Bronchial epithelial cell (primary cell): Measurements from ENCODE around the gene SEL1L2. TPM values are rescaled to one million over a fixed set of nuclear protein-coding genes. Genes with fewer than 3 reads are reported as not detected.

ENCODE experiments used
- DNase-seq: peaks from one replicate; pipeline ENCODE4 v3.0.0-alpha.2; 2010; ENCODE audit warnings: low read depth
- FAIRE-seq: peaks from 2 replicates; lab custom pipeline; 2011; peaks lifted over from hg19 to GRCh38; lab: Jason Lieb, UNC
- H3K27me3 ChIP-seq: 2 replicates; pipeline ENCODE4 v1.5.1; 2011; ENCODE audit warnings: low read length; ENCODE audit not compliant: control insufficient read depth, insufficient read depth
- H3K36me3 ChIP-seq: 2 replicates; pipeline ENCODE4 v1.5.1; 2011; ENCODE audit warnings: low read length; ENCODE audit not compliant: control insufficient read depth, insufficient read depth
- H3K4me3 ChIP-seq: 2 replicates; pipeline ENCODE4 v1.5.1; 2011; ENCODE audit warnings: mild to moderate bottlenecking, low read depth, low read length, control low read depth
- total RNA-seq: library from RNA; depleted of rRNA; stranded (reverse); fragments of >200 nt; gene quantifications from 2 replicates; pipeline ENCODE4 v1.2.1, GENCODE V29; 2014
- TF ChIP-seq, protein P1 (sequence below): IDR thresholded peaks from 2 replicates; pipeline ENCODE4 v1.5.1; 2011; ENCODE audit warnings: mild to moderate bottlenecking, moderate library complexity, low read length, control low read depth, inconsistent platforms; ENCODE audit not compliant: insufficient read depth, severe bottlenecking

Gene SEL1L2
- total RNA-seq, 1 donor from 2014 or later = not detected

- Histone ChIP-seq H3K4me3 (no peak overlapping the region), H3K36me3 (peaks cover 2% of the 10 kb centered on the region), H3K27me3 (no peaks in the 10 kb centered on the region)
- DNase-seq (peak; percentile 4), FAIRE-seq (no peak)
- TF ChIP-seq, protein P1, sequence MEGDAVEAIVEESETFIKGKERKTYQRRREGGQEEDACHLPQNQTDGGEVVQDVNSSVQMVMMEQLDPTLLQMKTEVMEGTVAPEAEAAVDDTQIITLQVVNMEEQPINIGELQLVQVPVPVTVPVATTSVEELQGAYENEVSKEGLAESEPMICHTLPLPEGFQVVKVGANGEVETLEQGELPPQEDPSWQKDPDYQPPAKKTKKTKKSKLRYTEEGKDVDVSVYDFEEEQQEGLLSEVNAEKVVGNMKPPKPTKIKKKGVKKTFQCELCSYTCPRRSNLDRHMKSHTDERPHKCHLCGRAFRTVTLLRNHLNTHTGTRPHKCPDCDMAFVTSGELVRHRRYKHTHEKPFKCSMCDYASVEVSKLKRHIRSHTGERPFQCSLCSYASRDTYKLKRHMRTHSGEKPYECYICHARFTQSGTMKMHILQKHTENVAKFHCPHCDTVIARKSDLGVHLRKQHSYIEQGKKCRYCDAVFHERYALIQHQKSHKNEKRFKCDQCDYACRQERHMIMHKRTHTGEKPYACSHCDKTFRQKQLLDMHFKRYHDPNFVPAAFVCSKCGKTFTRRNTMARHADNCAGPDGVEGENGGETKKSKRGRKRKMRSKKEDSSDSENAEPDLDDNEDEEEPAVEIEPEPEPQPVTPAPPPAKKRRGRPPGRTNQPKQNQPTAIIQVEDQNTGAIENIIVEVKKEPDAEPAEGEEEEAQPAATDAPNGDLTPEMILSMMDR = no peak
These were observed 168.0 kb downstream of the SEL1L2 start for GRCh38 chr20:13822459-13822858.

- TF ChIP-seq, protein P1 = no peak
- H3K36me3 ChIP-seq = peaks cover 2% of the 10 kb centered on the region
- H3K4me3 ChIP-seq = no peak overlapping the region
- H3K27me3 ChIP-seq = no peaks in the 10 kb centered on the region
- FAIRE-seq (no peak), DNase-seq (peak; percentile 75)
These were observed 168.5 kb downstream of the SEL1L2 start for GRCh38 chr20:13821876-13822275.

DNA sequence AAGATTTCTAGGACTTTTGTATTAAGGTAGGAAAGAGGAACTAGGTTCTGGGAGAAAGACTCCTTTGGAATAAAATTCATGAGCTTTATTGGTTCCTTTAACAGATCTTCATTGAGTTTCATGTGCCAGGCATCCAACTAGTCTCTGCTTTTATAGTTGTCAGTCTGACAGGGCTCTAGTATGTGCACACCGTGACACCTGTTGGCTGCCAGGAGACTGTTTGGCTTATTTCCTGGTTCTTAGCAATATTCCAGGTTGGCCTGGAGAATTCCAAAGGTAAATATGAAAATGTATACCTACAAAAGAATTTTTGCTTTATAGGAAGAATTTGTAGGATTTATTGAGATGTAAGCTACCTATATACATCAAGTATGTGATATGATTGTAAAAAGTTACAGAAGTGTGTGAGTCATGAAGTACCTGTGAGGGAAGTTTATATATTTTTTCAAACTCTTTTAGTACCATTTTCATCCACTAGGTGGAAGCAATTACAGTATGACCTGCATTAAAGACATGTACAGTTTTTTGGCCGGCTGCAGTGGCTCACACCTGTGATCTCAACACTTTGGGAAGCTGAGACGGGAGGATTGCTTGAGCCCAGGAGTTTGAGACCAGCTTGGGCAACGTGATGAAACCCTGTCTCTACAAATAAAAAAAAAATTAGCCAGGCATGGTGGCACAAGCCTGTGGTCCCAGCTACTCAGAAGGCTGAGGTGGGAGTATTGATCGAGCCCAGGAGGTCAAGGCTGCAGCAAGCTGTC is 170.3 kb downstream of the SEL1L2 start:
- DNase-seq (peak; percentile 88), FAIRE-seq (no peak)
- Histone ChIP-seq H3K36me3 (peaks cover 2% of the 10 kb centered on the region), H3K4me3 (no peak overlapping the region), H3K27me3 (no peaks in the 10 kb centered on the region)
- TF ChIP-seq, protein P1 = peak; percentile 38

DNA sequence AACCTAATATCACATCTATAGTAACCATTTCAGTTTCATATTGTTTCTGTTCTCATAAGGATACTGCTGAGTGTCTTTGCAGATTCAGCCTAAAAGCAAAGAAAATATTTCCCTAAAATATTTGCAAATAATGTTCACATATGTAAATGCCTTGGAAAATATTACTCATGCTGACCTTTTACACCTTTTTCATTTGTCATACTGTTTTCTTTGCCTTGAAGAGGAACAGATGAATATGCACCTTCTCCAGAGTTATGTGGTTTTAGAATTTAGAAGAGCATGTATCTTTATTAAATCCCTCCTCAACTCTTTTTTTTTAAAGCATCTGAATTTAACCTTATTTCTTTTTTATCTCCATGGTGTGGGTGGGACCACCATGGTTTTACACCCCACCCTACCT is 173.1 kb downstream of the SEL1L2 start:
- Histone ChIP-seq H3K4me3 (no peak overlapping the region), H3K36me3 (peaks cover 2% of the 10 kb centered on the region), H3K27me3 (no peaks in the 10 kb centered on the region)
- DNase-seq (peak; percentile 64), FAIRE-seq (no peak)
- TF ChIP-seq, protein P1 = no peak

- FAIRE-seq (no peak), DNase-seq (peak; percentile 72)
- H3K4me3 ChIP-seq = no peak overlapping the region
- TF ChIP-seq, protein P1 = no peak
- no peaks in the 10 kb centered on the region for H3K27me3 ChIP-seq
- H3K36me3 ChIP-seq = peaks cover 5% of the 10 kb centered on the region
These were observed 173.7 kb downstream of the SEL1L2 start for GRCh38 chr20:13816757-13817156.
